Panc1 (cell line): ENCODE data around the gene TSPAN31.

Experiments used
- CTCF ChIP-seq: fragments of 450-650 bp; IDR thresholded peaks from 2 replicates; pipeline ENCODE4 v1.5.1; 2017; ENCODE audit warnings: mild to moderate bottlenecking
- POLR2AphosphoS5 ChIP-seq: IDR thresholded peaks from 2 replicates; pipeline ENCODE4 v1.6.1; 2012; ENCODE audit warnings: mild to moderate bottlenecking, low read depth, low read length, moderate library complexity
- TF ChIP-seq, protein P1 (sequence below), 2 experiments: IDR thresholded peaks; 2 replicates each; pipeline ENCODE4 v1.6.1; 2011 to 2012; ENCODE audit warnings: low read depth in 2 of 2, control low read depth in 1 of 2, low read length in 1 of 2, mild to moderate bottlenecking in 1 of 2, moderate library complexity in 1 of 2; ENCODE audit not compliant: insufficient read depth in 1 of 2

DNA sequence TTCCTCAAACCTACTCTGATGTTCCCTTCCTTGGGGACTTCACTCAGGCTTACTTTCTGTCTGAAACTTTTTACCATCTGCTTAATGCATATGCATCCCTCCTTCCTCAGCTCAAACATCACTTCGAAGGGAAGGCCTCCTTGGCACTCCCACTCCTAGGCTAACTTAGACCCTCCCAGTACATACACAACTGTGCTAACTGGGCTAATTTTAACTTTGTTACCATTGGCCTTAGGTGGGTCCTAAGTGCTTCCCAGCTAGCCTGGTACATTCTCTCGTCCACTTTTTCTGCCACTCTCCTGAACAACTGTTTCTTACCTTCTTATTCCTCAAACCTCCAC is 31.4 kb downstream of the TSPAN31 start:
- TF ChIP-seq CTCF (no peak; the same call in 1 of the 2 replicates), POLR2AphosphoS5 (no peak)
- TF ChIP-seq, protein P1, sequence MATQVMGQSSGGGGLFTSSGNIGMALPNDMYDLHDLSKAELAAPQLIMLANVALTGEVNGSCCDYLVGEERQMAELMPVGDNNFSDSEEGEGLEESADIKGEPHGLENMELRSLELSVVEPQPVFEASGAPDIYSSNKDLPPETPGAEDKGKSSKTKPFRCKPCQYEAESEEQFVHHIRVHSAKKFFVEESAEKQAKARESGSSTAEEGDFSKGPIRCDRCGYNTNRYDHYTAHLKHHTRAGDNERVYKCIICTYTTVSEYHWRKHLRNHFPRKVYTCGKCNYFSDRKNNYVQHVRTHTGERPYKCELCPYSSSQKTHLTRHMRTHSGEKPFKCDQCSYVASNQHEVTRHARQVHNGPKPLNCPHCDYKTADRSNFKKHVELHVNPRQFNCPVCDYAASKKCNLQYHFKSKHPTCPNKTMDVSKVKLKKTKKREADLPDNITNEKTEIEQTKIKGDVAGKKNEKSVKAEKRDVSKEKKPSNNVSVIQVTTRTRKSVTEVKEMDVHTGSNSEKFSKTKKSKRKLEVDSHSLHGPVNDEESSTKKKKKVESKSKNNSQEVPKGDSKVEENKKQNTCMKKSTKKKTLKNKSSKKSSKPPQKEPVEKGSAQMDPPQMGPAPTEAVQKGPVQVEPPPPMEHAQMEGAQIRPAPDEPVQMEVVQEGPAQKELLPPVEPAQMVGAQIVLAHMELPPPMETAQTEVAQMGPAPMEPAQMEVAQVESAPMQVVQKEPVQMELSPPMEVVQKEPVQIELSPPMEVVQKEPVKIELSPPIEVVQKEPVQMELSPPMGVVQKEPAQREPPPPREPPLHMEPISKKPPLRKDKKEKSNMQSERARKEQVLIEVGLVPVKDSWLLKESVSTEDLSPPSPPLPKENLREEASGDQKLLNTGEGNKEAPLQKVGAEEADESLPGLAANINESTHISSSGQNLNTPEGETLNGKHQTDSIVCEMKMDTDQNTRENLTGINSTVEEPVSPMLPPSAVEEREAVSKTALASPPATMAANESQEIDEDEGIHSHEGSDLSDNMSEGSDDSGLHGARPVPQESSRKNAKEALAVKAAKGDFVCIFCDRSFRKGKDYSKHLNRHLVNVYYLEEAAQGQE (IDR thresholded peaks at IDR 0.05; ENCODE audit: insufficient read depth in 1 of 2, low read depth in 2 of 2, low read length in 1 of 2): no peak
